ENCODE measurements around the gene ALKBH4.

ALKBH4 gene

GRCh38 chr7:102439963-102440795 is 24.5 kb downstream of the ALKBH4 start:
- TF ChIP-seq CTCF (IDR thresholded peaks at IDR 0.05; ENCODE audit: low read depth, low read length, missing control alignments) = no peak
- peak; percentile 29 for DNase-seq (ENCODE audit: low read depth)
- H3K4me3 ChIP-seq (ENCODE audit: low read depth, low read length) = no peak overlapping the region
- in situ Hi-C loops (cut with HindIII; ENCODE audit: low sequenced_read_pairs) = no loop called here

- TF ChIP-seq CTCF (IDR thresholded peaks at IDR 0.05; ENCODE audit: low read depth, low read length, missing control alignments) = no peak
- DNase-seq (ENCODE audit: low read depth) = no peak
- H3K4me3 ChIP-seq (ENCODE audit: low read depth, low read length) = no peak overlapping the region
- in situ Hi-C loops (cut with HindIII; ENCODE audit: low sequenced_read_pairs) = no loop called here
These were observed 28.5 kb downstream of the ALKBH4 start for GRCh38 chr7:102436118-102436517.

DNA sequence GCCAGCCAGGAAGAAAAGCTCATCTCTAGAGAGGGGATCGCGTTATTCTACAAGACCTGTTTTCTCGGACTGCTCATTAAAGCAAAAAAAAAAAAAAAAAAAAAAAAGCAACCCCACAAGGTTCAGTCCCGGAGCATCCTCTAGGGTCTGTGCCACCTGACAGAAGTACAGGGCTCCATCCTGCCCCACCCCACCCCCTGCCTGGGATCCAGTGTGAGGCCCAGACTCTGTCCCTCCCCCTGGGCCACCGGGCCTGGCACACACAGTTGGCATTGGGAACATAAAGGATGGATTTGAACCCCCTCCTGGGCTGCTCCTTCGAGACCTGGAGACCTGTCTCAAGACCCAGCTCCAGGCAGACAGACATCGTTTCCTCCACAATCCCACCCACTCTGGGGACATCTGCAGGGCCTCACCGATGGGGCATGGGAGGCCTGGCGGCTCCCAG is 30.6 kb downstream of the ALKBH4 start:
- H3K4me3 ChIP-seq (ENCODE audit: low read depth, low read length) = peak overlapping the region; percentile 82
- in situ Hi-C loops (cut with HindIII; ENCODE audit: low sequenced_read_pairs) = no loop called here
- DNase-seq (ENCODE audit: low read depth) = no peak
- TF ChIP-seq CTCF (IDR thresholded peaks at IDR 0.05; ENCODE audit: low read depth, low read length, missing control alignments) = no peak

DNA sequence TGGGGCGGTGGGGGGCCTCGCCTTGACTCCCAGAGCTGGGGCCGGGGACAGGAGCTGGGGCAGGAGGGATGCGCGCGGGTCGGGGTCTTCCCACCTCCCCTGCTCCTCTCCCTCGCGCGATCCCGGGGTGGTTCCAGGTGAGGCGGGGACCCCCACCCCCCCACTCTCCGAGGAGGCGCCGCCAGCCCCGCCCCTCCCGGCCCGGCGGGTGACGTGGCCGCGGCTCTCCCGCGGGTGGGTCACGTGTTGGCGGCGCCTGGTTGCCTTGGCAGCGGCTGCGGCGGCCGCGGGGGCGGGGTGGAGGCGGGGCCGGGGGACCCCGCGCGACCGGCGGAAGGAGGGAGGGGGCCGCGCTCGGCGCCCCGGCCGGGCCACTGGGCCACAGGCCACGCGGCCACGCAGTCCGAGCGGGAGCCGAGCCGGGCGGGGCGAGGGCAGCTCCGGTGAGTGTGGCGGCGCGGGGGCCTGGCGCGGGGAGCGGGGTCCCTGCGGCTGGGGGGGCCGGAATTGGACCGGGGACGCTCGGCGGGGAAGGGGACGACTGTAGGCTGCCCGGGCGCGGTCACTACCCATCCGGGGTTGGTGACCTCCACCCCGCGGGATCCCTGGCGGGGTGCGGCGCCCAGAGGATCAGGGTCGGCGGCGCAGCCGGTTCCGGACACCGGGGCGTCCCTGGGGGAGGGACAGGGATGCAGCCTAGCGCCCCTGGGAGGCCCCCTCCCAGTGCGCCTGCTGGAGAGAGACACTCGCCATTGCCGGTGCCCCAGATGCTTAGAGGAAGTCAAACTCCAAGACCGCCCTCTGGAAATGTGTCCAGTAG is 31.2 kb downstream of the ALKBH4 start, which contains the start of gene ORAI2:
ORAI2 (plus strand) TSS at position 357 of the 820 bp plus-strand sequence. CDS start 5,382 bp downstream, outside the sequence.
- peak within 1 kb of the TSS; percentile 82 for H3K4me3 ChIP-seq (ENCODE audit: low read depth, low read length)
- in situ Hi-C loops (cut with HindIII; ENCODE audit: low sequenced_read_pairs) = no loop called here
- TF ChIP-seq CTCF (IDR thresholded peaks at IDR 0.05; ENCODE audit: low read depth, low read length, missing control alignments) = no peak
- DNase-seq (ENCODE audit: low read depth) = no peak

DNA sequence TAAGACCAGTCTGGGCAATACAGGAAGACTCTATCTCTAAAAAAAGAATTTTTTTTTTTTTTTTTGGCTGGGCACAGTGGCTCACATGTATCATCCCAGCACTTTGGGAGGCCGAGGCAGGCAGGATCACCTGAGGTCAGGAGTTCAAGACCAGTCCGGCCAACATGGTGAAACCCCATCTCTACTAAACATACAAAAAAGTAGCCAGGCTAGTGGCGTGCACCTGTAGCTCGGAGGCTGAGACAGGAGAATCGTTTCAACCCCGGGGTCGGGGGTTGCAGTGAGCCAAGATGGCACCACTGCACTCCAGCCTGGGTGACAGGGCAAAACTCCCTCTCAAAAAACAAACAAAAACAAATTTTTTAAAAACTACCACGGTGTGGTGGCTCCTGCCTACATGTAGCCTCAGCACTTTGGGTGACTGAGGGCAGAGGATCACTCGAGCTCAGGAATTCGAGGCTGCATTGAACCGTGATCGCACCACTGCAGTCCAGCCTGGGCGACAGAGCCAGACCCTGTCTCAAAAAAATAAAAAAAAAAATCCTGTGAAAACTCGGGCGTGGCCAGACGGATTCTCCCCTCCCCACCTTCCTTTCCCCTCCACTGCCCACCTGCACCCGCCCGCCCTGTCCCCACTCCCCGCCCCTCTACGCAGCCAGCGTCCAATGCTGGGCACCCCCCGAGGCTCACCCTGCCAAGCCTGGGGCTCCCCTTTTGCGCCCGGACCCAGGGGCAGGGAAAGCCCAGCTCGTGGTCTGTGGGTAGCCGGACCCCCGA is 32.0 kb downstream of the ALKBH4 start:
- peak overlapping the region; percentile 82 for H3K4me3 ChIP-seq (ENCODE audit: low read depth, low read length)
- TF ChIP-seq CTCF (IDR thresholded peaks at IDR 0.05; ENCODE audit: low read depth, low read length, missing control alignments) = no peak
- in situ Hi-C loops (cut with HindIII; ENCODE audit: low sequenced_read_pairs) = no loop called here
- no peak for DNase-seq (ENCODE audit: low read depth)
